GM12874 (cell line): Measurements from ENCODE around the gene TPST2.

Experiments used
- TF ChIP-seq, protein P1 (sequence below): IDR thresholded peaks from 2 replicates; pipeline ENCODE4 v1.5.1; 2011; ENCODE audit warnings: low read depth, mild to moderate bottlenecking, control low read depth, low read length, moderate library complexity; ENCODE audit not compliant: insufficient read depth

TPST2 gene

DNA sequence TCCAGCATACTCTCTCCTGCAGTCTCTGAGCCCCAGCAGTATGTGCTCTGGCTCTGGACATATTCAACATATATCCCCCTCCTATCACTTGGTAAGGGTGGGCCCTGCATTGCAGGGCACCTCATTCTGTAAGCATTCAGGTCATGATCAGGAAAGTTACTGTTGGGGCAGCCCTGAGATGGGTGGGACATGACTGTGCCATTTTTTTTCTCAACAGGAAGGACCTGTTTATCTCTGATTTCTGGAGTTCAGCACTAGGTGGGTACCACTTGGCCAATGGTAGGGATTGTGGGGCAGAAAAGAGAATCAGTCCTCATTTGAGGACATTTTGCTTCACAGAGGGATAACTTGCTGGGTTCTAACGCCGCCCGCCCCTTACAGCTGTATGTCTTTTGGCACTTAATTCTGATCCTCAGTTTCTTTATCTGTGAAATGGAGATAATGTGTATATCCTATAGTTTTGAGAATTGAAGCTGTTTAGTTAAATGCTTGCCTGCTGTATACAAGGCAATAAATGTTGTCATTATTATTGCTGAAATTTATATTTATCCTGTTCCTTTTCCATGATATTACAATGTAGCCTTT lies 104.0 kb downstream of the TPST2 start:
- TF ChIP-seq, protein P1, sequence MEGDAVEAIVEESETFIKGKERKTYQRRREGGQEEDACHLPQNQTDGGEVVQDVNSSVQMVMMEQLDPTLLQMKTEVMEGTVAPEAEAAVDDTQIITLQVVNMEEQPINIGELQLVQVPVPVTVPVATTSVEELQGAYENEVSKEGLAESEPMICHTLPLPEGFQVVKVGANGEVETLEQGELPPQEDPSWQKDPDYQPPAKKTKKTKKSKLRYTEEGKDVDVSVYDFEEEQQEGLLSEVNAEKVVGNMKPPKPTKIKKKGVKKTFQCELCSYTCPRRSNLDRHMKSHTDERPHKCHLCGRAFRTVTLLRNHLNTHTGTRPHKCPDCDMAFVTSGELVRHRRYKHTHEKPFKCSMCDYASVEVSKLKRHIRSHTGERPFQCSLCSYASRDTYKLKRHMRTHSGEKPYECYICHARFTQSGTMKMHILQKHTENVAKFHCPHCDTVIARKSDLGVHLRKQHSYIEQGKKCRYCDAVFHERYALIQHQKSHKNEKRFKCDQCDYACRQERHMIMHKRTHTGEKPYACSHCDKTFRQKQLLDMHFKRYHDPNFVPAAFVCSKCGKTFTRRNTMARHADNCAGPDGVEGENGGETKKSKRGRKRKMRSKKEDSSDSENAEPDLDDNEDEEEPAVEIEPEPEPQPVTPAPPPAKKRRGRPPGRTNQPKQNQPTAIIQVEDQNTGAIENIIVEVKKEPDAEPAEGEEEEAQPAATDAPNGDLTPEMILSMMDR = no peak

DNA sequence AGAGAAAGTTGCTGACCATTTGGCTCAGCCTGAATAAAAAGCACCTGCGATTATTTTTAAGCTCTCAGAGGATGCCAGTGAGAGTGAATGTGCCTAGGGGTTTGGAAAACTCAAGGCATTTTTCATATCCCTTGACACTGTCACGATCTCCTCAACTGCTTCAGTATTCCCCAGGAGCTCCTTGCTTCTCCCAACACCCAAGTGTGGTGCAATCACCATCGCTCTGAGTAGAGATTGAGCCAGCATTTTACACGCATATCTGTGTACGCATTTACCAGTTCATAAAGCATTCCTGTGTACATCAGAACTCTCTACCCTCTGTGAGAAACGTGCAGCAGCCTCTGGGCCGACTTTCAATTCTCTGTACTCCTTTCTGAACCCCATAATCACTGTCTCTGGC lies 104.9 kb downstream of the TPST2 start:
- TF ChIP-seq, protein P1 = no peak

DNA sequence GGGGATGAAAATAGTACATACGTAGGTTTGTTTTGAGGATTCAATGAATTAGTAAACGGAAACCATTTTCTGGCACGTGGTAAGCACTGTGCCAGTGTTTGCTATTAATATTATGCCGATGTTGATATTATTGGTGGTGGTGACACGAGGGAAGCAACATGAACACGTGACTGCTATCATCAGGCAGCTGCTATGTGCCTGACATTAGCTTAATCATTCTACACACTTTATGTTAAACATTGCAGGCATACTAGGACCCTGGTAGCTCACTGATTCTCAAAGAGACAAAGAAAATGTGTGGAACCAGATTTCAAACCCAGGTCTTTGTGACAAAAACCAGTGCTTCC lies 105.6 kb downstream of the TPST2 start:
- TF ChIP-seq, protein P1 = no peak

DNA sequence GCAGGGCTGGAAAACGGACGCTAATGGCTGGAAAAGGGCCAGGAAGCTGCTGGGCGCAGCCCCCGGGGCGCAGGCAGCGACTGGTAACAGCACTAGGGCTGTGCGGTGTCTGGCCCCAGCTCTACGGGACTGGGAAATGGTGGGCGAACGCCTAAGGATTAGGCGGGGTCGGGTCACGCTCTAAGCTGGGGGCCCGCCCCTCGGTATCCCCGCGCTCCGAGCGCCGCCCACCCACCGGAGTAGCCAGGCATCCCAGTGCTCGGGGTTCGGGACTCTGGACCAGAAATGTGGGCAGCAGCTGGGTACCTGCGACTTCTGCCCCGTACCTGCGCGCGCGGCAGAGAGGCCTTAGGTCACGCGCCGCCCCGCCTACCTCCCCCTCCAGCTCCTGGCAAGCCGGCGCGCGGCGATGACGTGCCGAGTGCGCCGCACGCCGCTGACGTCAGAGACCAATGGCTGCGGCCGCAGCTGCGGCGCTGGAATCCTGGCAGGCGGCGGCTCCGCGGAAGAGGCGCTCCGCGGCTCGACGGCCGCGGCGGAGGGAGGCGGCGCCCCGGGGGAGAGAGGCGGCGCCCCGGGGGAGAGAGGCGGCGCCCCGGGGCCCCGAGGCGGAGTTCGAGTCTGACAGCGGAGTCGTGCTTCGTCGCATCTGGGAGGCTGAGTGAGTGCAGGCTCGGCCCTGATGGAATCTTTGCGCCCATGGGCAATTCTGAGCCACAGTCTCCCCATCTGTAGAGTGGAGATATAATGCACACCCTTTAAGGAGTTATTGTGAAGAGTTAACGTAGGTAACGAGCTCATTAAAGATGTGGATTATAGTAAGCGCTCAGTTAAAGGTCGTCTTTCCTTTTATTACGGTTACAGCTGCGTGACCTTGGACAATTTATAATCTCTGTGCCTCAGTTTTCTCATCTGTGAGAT lies 106.2 kb downstream of the TPST2 start, which contains the start of the genes HPS4 and SRRD:
TSS of gene HPS4 (minus strand) at position 345 of the 921 bp plus-strand sequence. CDS start 2,021 bp downstream, outside the sequence.
TSS of gene SRRD (plus strand) at position 439 of the 921 bp plus-strand sequence. CDS start at position 453, 14 bp downstream.
- TF ChIP-seq, protein P1 = no peak

DNA sequence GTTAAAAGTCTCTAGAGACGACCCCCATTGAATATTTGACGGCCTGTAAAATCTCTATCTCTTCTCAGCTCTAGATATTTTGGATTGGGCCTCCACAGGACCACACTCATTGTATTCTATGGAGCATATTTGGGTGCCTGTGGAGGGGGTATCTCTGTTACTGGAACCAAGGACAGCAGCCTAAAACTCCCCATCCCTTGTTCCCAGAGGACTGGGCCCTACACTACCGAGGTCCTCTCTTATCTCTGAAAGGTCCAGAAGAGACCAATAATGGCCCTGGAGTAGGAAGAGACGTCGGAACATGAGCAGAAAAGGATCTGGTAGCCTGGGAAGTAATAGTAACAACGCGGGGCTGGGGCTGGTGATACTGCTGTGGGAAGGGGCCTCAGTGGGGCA lies 106.9 kb downstream of the TPST2 start:
- TF ChIP-seq, protein P1 = no peak

DNA sequence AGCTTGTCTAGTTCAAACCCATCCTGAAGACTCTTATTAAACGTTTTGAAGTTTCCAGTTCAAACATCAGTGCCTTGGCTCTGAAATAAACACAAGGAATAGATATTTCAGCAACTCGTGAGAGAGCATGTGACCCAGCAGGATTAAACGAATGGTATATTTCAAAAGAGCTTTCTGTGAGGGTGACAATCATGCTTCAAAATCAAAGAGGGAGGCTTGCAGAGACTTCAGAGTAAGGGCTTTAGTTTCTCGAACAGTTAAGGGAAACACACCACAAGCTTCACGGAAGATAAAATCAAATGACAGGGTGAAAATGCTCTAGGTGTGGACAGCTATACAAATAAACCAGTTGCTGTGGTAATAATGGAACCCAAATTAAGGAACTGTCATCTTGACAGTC lies 107.8 kb downstream of the TPST2 start:
- TF ChIP-seq, protein P1 = no peak

DNA sequence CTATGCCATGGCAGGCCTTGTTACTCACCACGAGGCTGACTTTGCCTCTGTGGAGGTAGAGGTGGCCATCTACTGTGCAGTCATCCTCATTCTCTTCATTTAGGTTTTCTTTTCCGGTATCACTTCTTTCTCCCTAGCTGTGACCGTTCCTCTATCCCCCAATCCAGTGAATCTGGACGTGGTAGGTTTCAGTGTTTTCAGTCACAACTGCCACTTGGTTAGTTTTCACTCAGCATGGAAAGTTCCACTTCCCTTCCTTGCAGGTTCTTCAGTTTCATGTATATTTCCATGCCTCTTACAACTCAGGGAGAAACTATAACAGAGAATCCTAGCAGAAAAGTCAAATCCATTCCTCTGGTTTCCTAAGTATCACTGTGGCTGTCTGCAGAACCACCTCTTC lies 108.2 kb downstream of the TPST2 start:
- TF ChIP-seq, protein P1 = no peak
